ENCODE results near the gene FKBP6. TPM values are rescaled to one million over a fixed set of nuclear protein-coding genes. Genes with fewer than 3 reads are reported as not detected.
"Not testable (repeated sequence)": the region's sequence is repeated elsewhere in the genome, so short reads cannot be mapped to it uniquely, and the experiment has no call there.

The FKBP6 gene
- total RNA-seq, 1 experiment from 2014 or later: 0.17 TPM

GRCh38 chr7:73354196-73354595 is 26.2 kb downstream of the FKBP6 start:
- no peak for DNase-seq (ENCODE audit: extremely low read depth, low read depth)

GRCh38 chr7:73354821-73355220 is 26.9 kb downstream of the FKBP6 start:
- no peak for DNase-seq (ENCODE audit: extremely low read depth, low read depth)

GRCh38 chr7:73356159-73356558 is 28.2 kb downstream of the FKBP6 start:
- DNase-seq (ENCODE audit: extremely low read depth, low read depth): no peak

- DNase-seq (ENCODE audit: extremely low read depth, low read depth): no peak
These were observed 30.8 kb downstream of the FKBP6 start for GRCh38 chr7:73358590-73359275.

GRCh38 chr7:73359306-73359705 is 31.3 kb downstream of the FKBP6 start:
- DNase-seq (ENCODE audit: extremely low read depth, low read depth): no peak

DNA sequence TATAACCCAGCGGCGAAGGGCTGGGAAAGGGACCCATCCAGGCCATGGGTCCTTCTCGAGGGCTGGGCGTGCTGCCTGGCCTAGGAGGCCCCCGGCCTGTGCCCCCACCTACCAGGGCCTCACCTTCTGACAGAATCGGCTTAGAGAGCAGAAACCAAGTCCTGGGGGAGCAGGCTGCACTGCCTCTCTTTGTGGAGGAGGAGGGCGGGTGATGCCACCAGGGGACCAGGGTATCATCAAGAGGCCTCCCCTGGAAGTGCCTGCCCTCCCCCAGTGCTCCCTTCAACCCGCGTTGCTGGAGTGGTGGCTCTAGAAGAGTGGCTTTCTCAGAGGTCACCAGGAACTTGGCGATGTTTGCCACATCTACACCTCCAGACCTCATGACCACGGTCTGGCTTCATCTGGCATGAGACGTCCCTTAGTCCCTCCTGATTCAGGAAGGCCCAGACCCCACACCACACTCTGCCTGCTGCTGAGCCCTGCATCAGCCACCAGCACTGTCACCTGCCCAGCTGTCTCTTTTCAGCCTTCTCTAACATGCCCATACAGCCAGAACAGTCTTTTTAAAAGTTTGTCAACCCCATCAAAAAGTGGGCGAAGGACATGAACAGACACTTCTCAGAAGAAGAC is 31.9 kb downstream of the FKBP6 start:
- no peak for DNase-seq (ENCODE audit: extremely low read depth, low read depth)

- not testable (repeated sequence) for DNase-seq (ENCODE audit: extremely low read depth, low read depth)
These were observed 32.6 kb downstream of the FKBP6 start for GRCh38 chr7:73360590-73360989.

- DNase-seq (ENCODE audit: extremely low read depth, low read depth): no peak
These were observed 35.5 kb downstream of the FKBP6 start for GRCh38 chr7:73363225-73364005.

GRCh38 chr7:73364006-73364728 is 36.2 kb downstream of the FKBP6 start:
- no peak for DNase-seq (ENCODE audit: extremely low read depth, low read depth)

DNA sequence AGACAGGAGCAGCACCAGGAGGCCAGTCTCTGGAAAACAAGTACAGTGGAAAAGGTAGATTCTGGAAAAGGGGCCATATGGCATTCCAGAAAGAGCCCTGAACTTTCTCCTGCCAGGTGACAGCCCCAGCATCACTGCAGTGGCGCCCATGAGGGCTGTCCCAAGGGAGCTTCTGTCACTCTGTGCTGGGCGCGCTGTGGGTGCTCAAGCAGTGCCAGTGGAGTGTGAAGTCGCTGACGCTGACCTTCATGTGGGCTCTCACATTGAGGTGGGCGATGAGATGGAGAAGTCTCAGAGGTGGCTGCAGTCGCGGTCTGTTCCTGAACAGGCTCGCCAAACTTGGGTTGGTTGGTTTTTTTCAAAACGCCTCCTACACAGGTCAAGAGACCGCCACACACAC is 38.2 kb downstream of the FKBP6 start:
- DNase-seq (ENCODE audit: extremely low read depth, low read depth): no peak

GRCh38 chr7:73366990-73367389 is 39.0 kb downstream of the FKBP6 start:
- no peak for DNase-seq (ENCODE audit: extremely low read depth, low read depth)

DNA sequence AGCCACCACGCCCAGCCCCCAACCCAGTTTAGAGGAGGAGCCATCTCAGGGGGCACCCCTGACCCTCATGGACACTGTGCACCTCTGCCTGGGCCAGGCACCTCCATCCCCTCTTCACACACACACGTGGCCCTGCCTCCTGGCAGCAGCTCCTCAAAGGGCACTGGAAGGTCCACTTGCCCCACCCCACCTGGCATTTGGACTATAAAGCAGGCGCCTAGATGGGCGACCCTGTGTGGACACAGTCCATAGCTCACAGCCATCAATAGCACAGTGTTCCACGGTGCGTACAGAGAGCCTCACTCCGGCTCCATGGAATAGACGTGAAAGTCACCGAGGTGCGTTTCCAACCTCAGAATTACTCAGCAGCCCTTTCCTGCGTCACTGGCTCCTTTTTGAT is 41.0 kb downstream of the FKBP6 start:
- DNase-seq (ENCODE audit: extremely low read depth, low read depth): no peak

- DNase-seq (ENCODE audit: extremely low read depth, low read depth): no peak
These were observed 41.7 kb downstream of the FKBP6 start for GRCh38 chr7:73369622-73370021.

- no peak for DNase-seq (ENCODE audit: extremely low read depth, low read depth)
These were observed 45.8 kb downstream of the FKBP6 start for GRCh38 chr7:73373741-73374140.

- DNase-seq (ENCODE audit: extremely low read depth, low read depth): not testable (repeated sequence)
These were observed 48.3 kb downstream of the FKBP6 start for GRCh38 chr7:73376262-73376661.

GRCh38 chr7:73376671-73377412 is 48.9 kb downstream of the FKBP6 start:
- DNase-seq (ENCODE audit: extremely low read depth, low read depth): no peak

GRCh38 chr7:73377413-73378200 is 49.6 kb downstream of the FKBP6 start:
- DNase-seq (ENCODE audit: extremely low read depth, low read depth): not testable (repeated sequence)

DNA sequence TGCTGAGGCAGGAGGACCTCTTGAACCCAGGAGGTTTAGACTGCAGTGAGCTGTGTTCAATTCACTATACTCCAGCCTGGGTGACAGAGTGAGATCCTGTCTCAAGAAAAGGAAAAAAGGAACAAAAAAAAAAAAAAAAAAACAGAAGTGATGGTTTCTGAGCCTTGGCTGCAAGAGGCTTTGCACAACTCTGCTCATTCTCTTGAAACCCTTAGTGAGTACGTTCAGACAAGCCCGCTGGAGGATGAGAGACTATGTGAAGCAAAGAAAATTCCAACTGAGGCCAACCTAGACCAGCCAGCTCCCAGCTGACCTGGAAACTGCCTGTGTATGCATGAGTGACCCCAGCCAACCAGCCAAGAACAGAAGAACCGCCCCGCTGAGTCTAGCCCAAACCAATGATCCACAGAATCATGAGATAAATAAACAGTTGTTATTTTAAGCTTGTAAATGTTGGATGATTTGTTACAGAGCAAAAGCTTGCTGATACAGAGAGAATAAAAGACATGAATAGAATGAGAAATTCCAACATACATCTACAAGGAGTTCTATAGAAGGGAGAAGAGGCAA is 55.1 kb downstream of the FKBP6 start:
- DNase-seq (ENCODE audit: extremely low read depth, low read depth): no peak

- DNase-seq (ENCODE audit: extremely low read depth, low read depth): no peak
These were observed 59.4 kb downstream of the FKBP6 start for GRCh38 chr7:73387221-73387828.

All from NCI-H460 (cell line).